ENCODE data around the gene PRPF38B. TPM values are rescaled to one million over a fixed set of nuclear protein-coding genes. Genes with fewer than 3 reads are reported as not detected.
"Not testable (repeated sequence)": the region's sequence is repeated elsewhere in the genome, so short reads cannot be mapped to it uniquely, and the experiment has no call there.

Gene PRPF38B
- total RNA-seq, 6 donors from 2014 or later = 28.9 to 81.7 (median 35.5) TPM

DNA sequence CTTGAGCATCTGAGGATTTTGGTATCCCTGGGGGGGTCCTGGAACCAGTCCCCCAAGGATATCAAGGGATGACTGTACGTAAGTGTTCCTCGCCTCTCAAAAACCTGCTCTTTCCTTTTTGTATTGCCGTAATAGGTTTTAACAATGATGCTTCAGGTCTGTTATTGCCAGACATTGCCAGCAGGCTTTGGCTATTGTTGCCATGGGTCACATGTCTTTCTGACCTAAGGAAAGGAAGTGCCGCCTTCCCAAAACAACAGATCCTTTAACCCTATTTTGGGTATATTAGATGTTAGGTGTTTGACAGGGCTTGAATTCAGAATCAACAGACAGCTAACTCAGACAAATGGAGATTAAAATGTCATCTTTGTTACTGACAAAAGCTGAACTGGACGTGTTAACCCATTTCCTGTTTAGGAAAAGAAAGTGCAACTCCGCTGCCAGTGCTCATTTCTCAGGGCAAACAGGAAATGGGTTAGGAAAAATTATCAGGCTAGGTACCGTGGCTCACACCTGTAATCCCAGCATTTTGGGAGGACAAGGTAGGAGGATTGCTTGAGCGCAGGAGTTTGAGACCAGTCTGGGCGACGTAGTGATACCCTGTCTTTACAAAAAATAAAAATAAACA lies 12.4 kb upstream of the PRPF38B start:
- Histone ChIP-seq H3K4me1 (peaks cover 0 to 5% (median 0%) of the 10 kb centered on the region in 4 donors), H3K4me3 (peak overlapping the region in 2 of 4 donors; percentile 11 to 18), H3K27ac (no peak overlapping the region), H3K36me3 (no peaks in the 10 kb centered on the region), H3K9me3 (no peaks in the 10 kb centered on the region), H3K27me3 (no peaks in the 10 kb centered on the region)
- WGBS, 2 donors = 59% methylated on average over 10 of the region's 10 CpGs
- no peak for DNase-seq
- no peak for ATAC-seq (ENCODE audit: low FRiP score in 2 of 2)
- TF ChIP-seq CTCF (IDR thresholded peaks at IDR 0.05) = no peak
- no peak for TF ChIP-seq EP300 (IDR thresholded peaks at IDR 0.05)
- no peak for TF ChIP-seq POLR2AphosphoS5 (IDR thresholded peaks at IDR 0.05)
- no peak for TF ChIP-seq POLR2A (IDR thresholded peaks at IDR 0.05)

GRCh38 chr1:108681701-108682100 lies 10.4 kb upstream of the PRPF38B start:
- not testable (repeated sequence) for H3K36me3 ChIP-seq; H3K4me3 ChIP-seq; H3K4me1 ChIP-seq; H3K27ac ChIP-seq; ATAC-seq (ENCODE audit: low FRiP score in 2 of 2); DNase-seq; H3K27me3 ChIP-seq; H3K9me3 ChIP-seq
- WGBS, 2 donors = 51 to 62% methylated on average over 4 of the region's 4 CpGs

DNA sequence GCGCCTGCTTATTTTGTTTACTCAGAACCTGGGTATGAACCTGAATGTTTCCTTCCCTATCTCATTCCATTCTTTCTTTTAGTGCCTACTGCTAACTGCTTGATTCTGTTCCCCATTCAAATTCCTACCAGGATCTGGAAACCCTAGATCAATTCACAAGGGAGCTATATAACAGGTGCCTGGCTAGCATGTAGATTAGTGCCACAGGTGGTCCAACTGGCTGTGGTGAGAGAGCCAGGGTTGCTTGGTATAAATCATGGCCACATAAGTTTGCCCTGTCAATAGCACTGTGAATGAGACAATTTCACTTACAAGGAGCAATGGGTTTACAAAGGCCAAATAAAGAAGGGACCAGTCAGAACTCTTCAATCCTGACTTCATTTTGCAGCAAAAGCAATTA lies 6.6 kb upstream of the PRPF38B start:
- 78 to 87% methylated on average over 1 of the region's 1 CpG for WGBS, 2 donors
- DNase-seq = no peak
- TF ChIP-seq POLR2A (IDR thresholded peaks at IDR 0.05) = no peak
- TF ChIP-seq POLR2AphosphoS5 (IDR thresholded peaks at IDR 0.05) = no peak
- no peak for TF ChIP-seq EP300 (IDR thresholded peaks at IDR 0.05)
- no peak for TF ChIP-seq CTCF (IDR thresholded peaks at IDR 0.05)
- Histone ChIP-seq H3K4me1 (no peaks in the 10 kb centered on the region), H3K36me3 (no peaks in the 10 kb centered on the region), H3K27ac (no peak overlapping the region), H3K4me3 (no peak overlapping the region), H3K9me3 (no peaks in the 10 kb centered on the region), H3K27me3 (no peaks in the 10 kb centered on the region)
- no peak for ATAC-seq (ENCODE audit: low FRiP score in 2 of 2)

DNA sequence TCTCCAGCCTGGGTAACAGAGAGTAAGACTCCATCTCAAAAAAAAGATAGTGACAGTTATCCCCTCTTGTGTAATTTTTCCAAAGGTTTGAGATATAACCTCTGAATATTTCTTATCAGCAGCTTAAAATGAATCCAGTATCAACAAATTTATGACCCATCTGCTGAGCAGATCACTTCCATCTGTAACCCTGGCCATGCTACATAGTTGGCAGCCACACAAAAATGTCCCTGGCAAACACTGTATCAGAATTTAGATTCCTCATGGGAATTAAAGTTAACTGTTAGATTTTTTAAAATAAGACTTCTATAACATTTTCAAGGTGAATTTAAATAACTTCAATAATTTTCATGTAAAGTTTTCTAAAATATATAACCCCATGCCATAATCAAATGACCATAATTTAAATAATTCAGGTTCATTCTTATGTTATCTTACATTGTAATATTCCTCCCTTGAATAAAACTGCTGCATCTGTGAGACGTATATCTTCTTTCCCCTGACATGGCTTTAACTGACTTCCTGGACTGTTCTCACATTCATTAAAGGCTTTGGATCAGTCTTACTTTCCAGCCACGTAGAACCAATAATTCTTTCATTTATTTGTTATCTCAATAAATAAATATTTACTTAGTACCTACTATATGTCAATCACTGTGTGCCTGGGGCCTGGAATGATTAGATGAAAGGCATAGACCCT lies 5.3 kb upstream of the PRPF38B start:
- WGBS, 2 donors = 44 to 48% methylated on average over 2 of the region's 2 CpGs
- ATAC-seq (ENCODE audit: low FRiP score in 2 of 2) = no peak
- no peak for TF ChIP-seq CTCF (IDR thresholded peaks at IDR 0.05)
- TF ChIP-seq EP300 (IDR thresholded peaks at IDR 0.05) = no peak
- no peak for TF ChIP-seq POLR2AphosphoS5 (IDR thresholded peaks at IDR 0.05)
- no peak for TF ChIP-seq POLR2A (IDR thresholded peaks at IDR 0.05)
- Histone ChIP-seq H3K4me1 (peaks cover 3 to 11% (median 8%) of the 10 kb centered on the region in 4 donors), H3K27me3 (no peaks in the 10 kb centered on the region), H3K36me3 (no peaks in the 10 kb centered on the region), H3K4me3 (no peak overlapping the region), H3K9me3 (no peaks in the 10 kb centered on the region), H3K27ac (no peak overlapping the region)
- DNase-seq = no peak

DNA sequence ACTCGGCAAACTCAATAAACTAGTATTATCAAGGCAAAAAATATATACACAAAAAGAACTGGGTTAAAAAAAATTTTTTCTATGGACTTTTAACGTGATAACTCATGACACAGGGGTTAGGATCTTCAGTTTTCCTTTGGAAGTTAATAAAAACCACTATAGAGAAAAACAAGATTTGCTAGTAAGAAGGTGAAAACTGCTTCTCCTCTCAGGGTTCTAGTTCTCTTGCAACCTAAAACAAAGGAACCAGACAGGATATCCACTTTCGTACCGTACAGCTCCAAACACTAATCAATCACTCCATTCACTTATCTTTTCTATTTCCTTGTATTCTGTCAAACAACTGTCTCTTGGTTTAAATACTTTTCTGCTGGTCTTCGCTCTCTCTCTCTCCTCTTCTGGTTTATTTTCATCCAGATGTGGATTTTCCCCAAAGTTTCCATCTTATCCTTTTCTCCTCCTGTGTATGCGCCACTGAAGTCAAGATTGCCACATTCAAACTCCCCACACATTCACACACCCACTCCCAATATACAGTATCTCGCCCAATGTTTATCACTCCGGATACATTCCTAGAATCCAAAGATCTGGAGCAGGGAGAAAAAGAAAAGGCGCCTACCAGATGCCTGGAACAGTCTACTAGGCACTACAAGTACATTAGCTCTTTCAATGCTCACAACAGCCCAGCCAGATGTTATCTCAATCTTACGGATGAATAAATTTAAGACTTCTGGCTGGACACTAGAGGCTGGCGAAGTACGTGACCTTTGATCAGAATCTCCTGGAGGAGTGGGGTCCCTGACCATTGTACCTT lies 775 bp upstream of the PRPF38B start:
- Histone ChIP-seq H3K4me3 (peak overlapping the region; percentile 70 to 92 (median 80)), H3K4me1 (peaks cover 21 to 36% (median 24%) of the 10 kb centered on the region in 4 donors), H3K36me3 (peaks cover 3 to 8% (median 5%) of the 10 kb centered on the region in 4 donors), H3K9me3 (no peaks in the 10 kb centered on the region), H3K27ac (peak overlapping the region; percentile 97 to 98 (median 98)), H3K27me3 (no peaks in the 10 kb centered on the region)
- DNase-seq = no peak
- 14 to 22% methylated on average over 10 to 12 of the region's 12 CpGs for WGBS, 2 donors
- peak; percentile 0 to 2 for ATAC-seq (ENCODE audit: low FRiP score in 2 of 2)
- TF ChIP-seq EP300 (IDR thresholded peaks at IDR 0.05) (no peak), POLR2A (IDR thresholded peaks at IDR 0.05) (no peak), POLR2AphosphoS5 (IDR thresholded peaks at IDR 0.05) (no peak), CTCF (IDR thresholded peaks at IDR 0.05) (no peak)
